Measurements from ENCODE around the gene OSBP. TPM values are rescaled to one million over a fixed set of nuclear protein-coding genes. Genes with fewer than 3 reads are reported as not detected.
"Not testable (repeated sequence)": the region's sequence is repeated elsewhere in the genome, so short reads cannot be mapped to it uniquely, and the experiment has no call there.

Gene OSBP, protein sequence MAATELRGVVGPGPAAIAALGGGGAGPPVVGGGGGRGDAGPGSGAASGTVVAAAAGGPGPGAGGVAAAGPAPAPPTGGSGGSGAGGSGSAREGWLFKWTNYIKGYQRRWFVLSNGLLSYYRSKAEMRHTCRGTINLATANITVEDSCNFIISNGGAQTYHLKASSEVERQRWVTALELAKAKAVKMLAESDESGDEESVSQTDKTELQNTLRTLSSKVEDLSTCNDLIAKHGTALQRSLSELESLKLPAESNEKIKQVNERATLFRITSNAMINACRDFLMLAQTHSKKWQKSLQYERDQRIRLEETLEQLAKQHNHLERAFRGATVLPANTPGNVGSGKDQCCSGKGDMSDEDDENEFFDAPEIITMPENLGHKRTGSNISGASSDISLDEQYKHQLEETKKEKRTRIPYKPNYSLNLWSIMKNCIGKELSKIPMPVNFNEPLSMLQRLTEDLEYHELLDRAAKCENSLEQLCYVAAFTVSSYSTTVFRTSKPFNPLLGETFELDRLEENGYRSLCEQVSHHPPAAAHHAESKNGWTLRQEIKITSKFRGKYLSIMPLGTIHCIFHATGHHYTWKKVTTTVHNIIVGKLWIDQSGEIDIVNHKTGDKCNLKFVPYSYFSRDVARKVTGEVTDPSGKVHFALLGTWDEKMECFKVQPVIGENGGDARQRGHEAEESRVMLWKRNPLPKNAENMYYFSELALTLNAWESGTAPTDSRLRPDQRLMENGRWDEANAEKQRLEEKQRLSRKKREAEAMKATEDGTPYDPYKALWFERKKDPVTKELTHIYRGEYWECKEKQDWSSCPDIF
- 10 to 100 TPM; 21.4 to 52.2 (median 33.2) TPM for total RNA-seq

DNA sequence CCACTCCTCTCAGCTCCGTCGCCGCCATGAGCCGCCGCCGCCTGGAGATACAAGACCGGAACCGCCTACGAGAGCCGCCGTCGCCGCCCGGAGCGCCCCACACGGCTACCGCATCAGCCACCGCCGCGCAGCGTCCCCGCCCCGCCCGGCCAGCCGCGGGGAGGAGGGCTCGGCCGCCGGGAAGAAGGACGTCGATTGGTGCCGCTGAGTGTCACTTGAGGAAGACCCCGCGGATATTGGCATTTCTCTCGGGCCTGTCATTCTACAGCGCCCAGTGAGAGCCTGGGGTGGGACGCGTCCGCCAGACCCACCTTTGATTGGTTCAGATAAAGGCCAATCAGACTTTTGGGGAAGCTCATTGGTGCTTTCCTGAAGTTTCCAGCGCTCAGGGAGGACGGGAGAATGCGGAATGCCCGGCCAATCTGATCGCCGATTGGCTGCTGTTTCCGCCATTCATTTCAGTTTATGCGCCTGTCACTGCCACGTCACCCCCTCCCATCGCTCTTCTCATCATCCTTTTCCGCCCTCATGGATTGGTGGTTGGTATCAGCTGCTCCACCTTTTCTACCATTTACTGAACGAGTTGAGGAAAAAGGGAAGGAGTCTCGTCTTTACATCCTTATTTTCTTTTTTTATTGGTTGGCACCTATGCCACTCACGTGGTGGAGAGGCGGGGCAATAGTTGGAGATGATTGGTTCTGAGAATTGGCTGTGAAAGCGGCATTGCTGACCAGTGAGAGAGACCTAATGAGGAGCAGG is at the start of gene OSBP:
TSS of gene OSBP (minus strand) at position 138 of the 759 bp plus-strand sequence. CDS start at position 28, 110 bp downstream.
- in situ Hi-C loops (cut with MboI; ENCODE audit: low pct_unique_long_range_greater_than_20kb in 2 of 9, low sequenced_read_pairs in 9 of 9, unreplicated experiment in 9 of 9) = no loop called here
- peak within 1 kb of the TSS; percentile 95 to 99 for H3K27ac ChIP-seq
- WGBS, 10 experiments = 0 to 2% (median 0%) methylated on average over 3 to 13 of the region's 55 CpGs; no CpG with 5 or more reads in 3 of the 10 experiments
- peak within 1 kb of the TSS; percentile 61 to 95 (median 81) for H3K4me3 ChIP-seq
- peak; percentile 80 to 89 (median 88) for ATAC-seq (replicated peaks in 6 of 8)
- H3K4me1 ChIP-seq (replicated peaks in 1 of 2) = peaks cover 15 to 35% of the 10 kb centered on the region in 2 donors

DNA sequence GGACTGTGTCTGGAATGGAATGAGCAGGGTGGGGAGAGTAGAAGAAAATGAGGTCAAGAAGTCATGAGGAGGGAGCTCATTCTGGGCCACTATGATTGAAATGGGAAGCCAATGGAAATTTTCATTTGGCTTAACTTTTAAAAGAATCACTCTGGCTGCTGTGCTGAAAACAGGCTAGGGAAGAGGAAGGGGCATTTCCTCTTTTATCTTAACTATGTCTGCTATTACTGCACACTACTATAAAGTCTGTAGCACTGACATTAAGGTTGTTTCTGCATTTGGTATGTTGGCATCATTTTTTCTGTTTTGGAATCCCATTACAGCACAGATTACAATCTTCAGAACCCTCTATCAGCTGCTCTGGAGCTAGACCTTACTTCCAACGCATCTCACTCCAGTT is 45.0 kb upstream of the OSBP start:
- Histone ChIP-seq H3K4me3 (no peak overlapping the region), H3K4me1 (replicated peaks in 1 of 2) (no peaks in the 10 kb centered on the region), H3K27ac (no peak overlapping the region)
- WGBS, 10 experiments = 86 to 100% (median 100%) methylated on average over 1 of the region's 1 CpG; no CpG with 5 or more reads in 4 of the 10 experiments
- in situ Hi-C loops (cut with MboI; ENCODE audit: low pct_unique_long_range_greater_than_20kb in 2 of 9, low sequenced_read_pairs in 9 of 9, unreplicated experiment in 9 of 9) = no loop called here
- peak in 2 of 8 experiments; percentile 28 to 42 for ATAC-seq (replicated peaks in 6 of 8)

DNA sequence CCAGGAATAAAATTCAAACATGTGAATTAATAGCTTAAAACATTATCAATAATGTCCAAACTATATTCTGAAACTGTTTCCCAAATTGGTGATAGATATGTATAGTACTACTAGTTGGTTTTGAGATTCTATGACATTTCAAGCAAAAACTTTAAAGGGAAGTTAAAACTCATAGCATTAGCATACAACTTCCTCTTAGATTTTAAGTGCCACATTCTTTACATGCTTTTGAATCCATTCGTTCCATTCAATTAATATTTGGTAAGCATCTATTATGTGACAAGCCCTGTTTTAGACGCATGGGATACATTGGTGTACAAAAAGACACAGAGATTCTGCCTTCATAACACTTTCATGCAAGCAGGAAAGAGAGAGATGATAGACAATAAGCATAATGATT is 44.4 kb upstream of the OSBP start:
- WGBS, 10 experiments = 63 to 100% (median 98%) methylated on average over 1 to 2 of the region's 2 CpGs; no CpG with 5 or more reads in 2 of the 10 experiments
- ATAC-seq (replicated peaks in 6 of 8) = no peak
- in situ Hi-C loops (cut with MboI; ENCODE audit: low pct_unique_long_range_greater_than_20kb in 2 of 9, low sequenced_read_pairs in 9 of 9, unreplicated experiment in 9 of 9) = no loop called here
- H3K4me3 ChIP-seq = no peak overlapping the region
- H3K4me1 ChIP-seq (replicated peaks in 1 of 2) = no peaks in the 10 kb centered on the region
- no peak overlapping the region for H3K27ac ChIP-seq

DNA sequence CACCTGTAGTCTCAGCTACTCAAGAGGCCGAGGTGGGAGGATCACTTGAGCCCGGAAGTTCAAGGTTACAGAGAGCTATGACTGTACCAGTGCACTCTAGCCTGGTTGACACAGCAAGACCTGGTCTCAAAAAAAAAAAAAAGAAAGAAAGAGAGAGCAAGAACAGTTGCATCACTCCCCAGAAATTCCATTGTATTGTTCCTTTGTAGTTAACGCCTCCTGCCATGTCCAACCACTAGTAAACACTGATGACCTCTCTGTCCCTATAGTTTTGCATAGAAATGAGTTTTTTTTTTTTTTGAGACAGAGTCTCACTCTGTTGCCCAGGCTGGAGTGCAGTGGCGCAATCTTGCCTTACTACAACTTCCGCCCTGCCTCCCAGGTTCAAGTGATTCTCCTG is 42.5 kb upstream of the OSBP start:
- no peak for ATAC-seq (replicated peaks in 6 of 8)
- H3K27ac ChIP-seq = no peak overlapping the region
- in situ Hi-C loops (cut with MboI; ENCODE audit: low pct_unique_long_range_greater_than_20kb in 2 of 9, low sequenced_read_pairs in 9 of 9, unreplicated experiment in 9 of 9) = no loop called here
- WGBS, 10 experiments = 94 to 100% (median 100%) methylated on average over 2 to 4 of the region's 5 CpGs; no CpG with 5 or more reads in 1 of the 10 experiments
- H3K4me3 ChIP-seq = no peak overlapping the region
- H3K4me1 ChIP-seq (replicated peaks in 1 of 2) = no peaks in the 10 kb centered on the region

DNA sequence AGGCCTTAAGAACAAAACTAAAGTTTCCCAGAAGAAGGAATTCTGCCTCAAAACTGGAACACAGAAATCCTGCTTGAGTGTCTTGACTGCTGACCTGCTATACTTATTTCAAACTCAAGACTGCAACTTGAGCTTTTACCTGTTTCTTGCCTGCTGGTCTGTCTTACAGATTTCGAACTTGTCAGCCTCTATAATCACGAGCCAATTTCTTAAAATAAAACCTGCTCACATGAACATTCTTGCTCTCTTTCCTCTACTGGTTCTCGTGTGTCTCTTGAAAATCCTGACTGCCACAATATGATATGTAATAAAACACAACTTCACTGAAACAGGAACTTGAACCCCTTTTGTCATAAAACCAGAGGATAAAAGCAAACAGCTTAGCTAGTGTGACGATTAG is 39.3 kb upstream of the OSBP start:
- ATAC-seq (replicated peaks in 6 of 8) = no peak
- 69 to 100% (median 90%) methylated on average over 1 to 4 of the region's 4 CpGs for WGBS, 10 experiments
- Histone ChIP-seq H3K4me3 (no peak overlapping the region), H3K27ac (no peak overlapping the region), H3K4me1 (replicated peaks in 1 of 2) (no peaks in the 10 kb centered on the region)
- in situ Hi-C loops (cut with MboI; ENCODE audit: low pct_unique_long_range_greater_than_20kb in 2 of 9, low sequenced_read_pairs in 9 of 9, unreplicated experiment in 9 of 9) = no loop called here

DNA sequence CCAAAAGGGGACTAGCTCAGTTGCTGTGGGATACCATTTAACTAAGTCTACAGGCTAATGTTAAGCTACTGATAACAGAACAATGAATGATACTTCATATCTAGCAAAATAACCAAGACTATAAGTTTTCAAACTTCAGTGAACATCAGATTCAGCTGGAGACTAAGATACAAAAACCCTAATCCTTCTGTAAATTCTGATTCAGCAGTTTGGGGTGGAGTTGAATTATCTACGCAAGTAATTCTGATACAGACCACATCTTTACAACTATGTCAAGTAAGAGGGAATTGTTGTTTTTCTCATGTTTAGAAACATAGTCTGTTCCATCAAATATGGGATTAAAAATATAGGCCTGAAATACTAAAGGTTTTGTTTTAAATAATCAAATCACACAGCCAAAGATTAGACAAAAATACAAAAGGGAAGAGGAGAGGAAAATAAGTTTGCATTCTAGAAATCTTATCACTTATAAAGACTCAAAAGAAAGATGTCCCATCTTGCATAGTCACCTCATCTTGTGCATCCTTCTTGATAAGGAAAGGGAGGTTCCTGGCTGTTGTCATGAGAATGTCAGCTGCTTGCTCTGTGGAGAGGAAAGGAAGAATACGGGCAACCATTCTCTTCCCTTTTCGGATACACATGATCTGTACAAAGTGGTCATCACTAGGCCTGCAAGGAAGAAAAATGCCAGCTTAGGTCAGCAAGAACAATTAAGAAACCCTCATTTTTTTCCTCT is 31.8 kb upstream of the OSBP start:
- H3K4me1 ChIP-seq (replicated peaks in 1 of 2) = no peaks in the 10 kb centered on the region
- H3K4me3 ChIP-seq = no peak overlapping the region
- in situ Hi-C loops (cut with MboI; ENCODE audit: low pct_unique_long_range_greater_than_20kb in 2 of 9, low sequenced_read_pairs in 9 of 9, unreplicated experiment in 9 of 9) = no loop called here
- no peak for ATAC-seq (replicated peaks in 6 of 8)
- 83 to 100% (median 98%) methylated on average over 1 to 3 of the region's 3 CpGs for WGBS, 10 experiments
- no peak overlapping the region for H3K27ac ChIP-seq

DNA sequence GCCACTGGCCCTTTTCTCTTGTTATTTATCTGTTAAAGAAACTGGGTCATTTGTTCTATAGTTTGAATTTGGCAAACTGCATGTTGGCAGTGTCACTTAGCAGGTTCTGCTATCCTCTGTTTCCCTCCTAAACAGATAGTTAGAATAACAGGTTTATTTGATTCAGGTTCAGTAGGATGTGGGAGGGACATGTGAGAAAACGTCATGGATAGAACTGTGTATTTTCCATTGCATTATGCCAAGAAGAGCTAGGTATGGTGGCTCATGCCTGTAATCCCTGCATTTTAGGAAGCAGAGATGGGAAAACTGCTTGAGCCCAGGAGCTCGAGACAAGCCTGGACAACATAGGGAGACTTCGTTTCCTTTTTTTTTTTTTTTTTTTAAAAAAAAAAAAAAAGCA is 29.0 kb upstream of the OSBP start:
- no peaks in the 10 kb centered on the region for H3K4me1 ChIP-seq (replicated peaks in 1 of 2)
- ATAC-seq (replicated peaks in 6 of 8) = no peak
- WGBS, 10 experiments = 50 to 100% (median 93%) methylated on average over 1 to 3 of the region's 3 CpGs; no CpG with 5 or more reads in 3 of the 10 experiments
- in situ Hi-C loops (cut with MboI; ENCODE audit: low pct_unique_long_range_greater_than_20kb in 2 of 9, low sequenced_read_pairs in 9 of 9, unreplicated experiment in 9 of 9) = no loop called here
- no peak overlapping the region for H3K27ac ChIP-seq
- no peak overlapping the region for H3K4me3 ChIP-seq

DNA sequence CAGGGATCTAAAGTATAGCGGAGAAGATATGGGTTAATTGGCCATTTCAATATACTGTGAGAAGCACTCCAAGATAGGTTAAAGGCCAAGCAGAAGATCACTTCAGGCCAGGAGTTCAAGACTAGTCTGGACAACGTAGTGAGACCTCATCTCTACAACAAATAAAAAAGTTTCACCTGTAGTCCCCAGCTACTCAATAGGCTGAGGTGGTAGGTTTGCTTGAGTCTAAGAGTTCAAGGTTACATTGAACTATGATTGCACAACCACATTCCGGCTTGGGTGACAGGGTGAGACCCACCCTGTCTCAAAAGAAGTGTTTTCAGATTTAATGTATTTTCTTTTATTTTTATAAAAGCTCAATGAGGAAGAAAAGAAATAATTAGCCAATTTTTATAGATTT is 27.8 kb upstream of the OSBP start:
- ATAC-seq (replicated peaks in 6 of 8) = no peak
- Histone ChIP-seq H3K27ac (no peak overlapping the region), H3K4me3 (no peak overlapping the region), H3K4me1 (replicated peaks in 1 of 2) (no peaks in the 10 kb centered on the region)
- WGBS, 10 experiments = 89 to 100% (median 96%) methylated on average over 1 to 3 of the region's 3 CpGs; no CpG with 5 or more reads in 3 of the 10 experiments
- in situ Hi-C loops (cut with MboI; ENCODE audit: low pct_unique_long_range_greater_than_20kb in 2 of 9, low sequenced_read_pairs in 9 of 9, unreplicated experiment in 9 of 9) = no loop called here

DNA sequence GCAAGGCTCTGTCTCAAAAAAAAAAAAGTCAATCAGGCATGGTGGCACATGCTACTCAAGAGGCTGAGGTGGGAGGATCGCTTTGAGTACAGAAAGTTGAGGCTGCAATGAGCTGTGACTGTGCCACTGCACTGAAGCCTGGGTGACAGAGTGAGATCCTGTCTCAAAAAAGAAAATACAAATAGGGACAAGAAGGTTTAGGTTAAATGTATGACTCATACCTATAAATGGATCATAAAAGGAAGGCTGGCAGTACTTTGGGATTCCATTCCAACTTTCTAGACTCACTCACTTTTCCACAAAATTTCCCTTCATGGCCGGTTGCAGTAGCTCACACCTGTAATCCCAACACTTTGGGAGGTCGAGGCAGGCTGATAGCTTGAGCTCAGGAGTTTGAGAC is 25.6 kb upstream of the OSBP start:
- 83 to 100% (median 98%) methylated on average over 1 to 3 of the region's 3 CpGs; no CpG with 5 or more reads in 4 of the 10 experiments for WGBS, 10 experiments
- H3K4me1 ChIP-seq (replicated peaks in 1 of 2) = no peaks in the 10 kb centered on the region
- no peak overlapping the region for H3K4me3 ChIP-seq
- H3K27ac ChIP-seq = no peak overlapping the region
- in situ Hi-C loops (cut with MboI; ENCODE audit: low pct_unique_long_range_greater_than_20kb in 2 of 9, low sequenced_read_pairs in 9 of 9, unreplicated experiment in 9 of 9) = no loop called here
- ATAC-seq (replicated peaks in 6 of 8) = no peak

DNA sequence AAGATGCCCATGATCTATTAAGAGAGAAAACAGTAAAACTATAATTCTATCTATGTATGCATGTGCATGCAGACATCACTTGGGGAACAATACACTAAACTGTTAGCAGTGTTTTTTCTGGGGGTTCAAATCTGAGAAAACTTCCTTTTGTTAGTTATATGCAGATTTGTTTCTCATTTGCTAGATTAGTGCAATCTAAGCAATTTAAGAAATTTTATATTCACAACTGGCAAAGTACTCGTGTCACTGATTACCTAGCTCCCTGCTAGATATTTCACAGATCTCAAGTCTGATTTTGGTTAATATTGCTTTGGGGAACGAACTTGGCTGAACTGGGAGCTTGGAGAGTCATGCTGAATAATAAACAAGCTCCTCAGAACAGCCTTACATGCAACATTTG is 14.9 kb upstream of the OSBP start:
- Histone ChIP-seq H3K27ac (no peak overlapping the region), H3K4me1 (replicated peaks in 1 of 2) (no peaks in the 10 kb centered on the region), H3K4me3 (no peak overlapping the region)
- in situ Hi-C loops (cut with MboI; ENCODE audit: low pct_unique_long_range_greater_than_20kb in 2 of 9, low sequenced_read_pairs in 9 of 9, unreplicated experiment in 9 of 9) = no loop called here
- ATAC-seq (replicated peaks in 6 of 8) = no peak
- WGBS, 10 experiments = 33 to 100% (median 60%) methylated on average over 1 to 2 of the region's 2 CpGs; no CpG with 5 or more reads in 1 of the 10 experiments

DNA sequence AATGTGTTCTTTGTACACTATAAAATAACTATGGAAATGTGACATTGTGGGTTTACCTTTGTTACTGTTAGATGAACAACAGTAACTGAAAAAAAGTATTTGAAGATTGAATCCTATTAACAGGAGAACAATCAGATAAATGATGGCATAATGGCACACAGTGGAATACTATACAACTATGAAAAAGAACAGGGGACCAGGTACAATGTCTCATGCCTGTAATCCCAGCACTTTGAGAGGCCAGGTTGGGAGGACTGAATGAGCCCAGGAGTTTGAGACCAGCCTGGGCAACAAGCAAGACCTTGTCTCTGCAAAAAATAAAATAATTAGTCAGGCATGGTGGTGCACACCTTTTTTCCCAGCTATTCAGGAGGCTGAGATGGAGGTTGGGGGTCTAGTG is 14.4 kb upstream of the OSBP start:
- no peak for ATAC-seq (replicated peaks in 6 of 8)
- H3K4me3 ChIP-seq = no peak overlapping the region
- no peaks in the 10 kb centered on the region for H3K4me1 ChIP-seq (replicated peaks in 1 of 2)
- no peak overlapping the region for H3K27ac ChIP-seq
- in situ Hi-C loops (cut with MboI; ENCODE audit: low pct_unique_long_range_greater_than_20kb in 2 of 9, low sequenced_read_pairs in 9 of 9, unreplicated experiment in 9 of 9) = no loop called here

DNA sequence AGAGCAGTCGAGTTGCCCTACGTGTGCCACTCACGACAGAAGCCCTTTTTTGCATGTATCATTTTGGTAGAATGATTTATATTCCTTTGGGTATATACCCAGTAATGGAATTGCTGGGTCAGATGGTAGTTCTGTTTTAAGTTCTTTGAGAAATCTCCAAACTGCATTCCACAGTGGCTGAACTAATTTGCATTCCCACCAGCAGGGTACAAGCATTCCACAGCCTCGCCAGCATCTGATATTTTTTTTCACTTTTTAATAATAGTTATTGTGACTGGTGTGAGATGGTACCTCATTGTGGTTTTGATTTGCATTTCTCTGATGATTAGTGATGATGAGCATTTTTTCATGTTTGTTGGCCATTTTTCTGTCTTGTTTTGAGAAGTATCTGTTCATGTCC is 11.4 kb upstream of the OSBP start:
- H3K4me1 ChIP-seq (replicated peaks in 1 of 2); ATAC-seq (replicated peaks in 6 of 8); in situ Hi-C loops (cut with MboI; ENCODE audit: low pct_unique_long_range_greater_than_20kb in 2 of 9, low sequenced_read_pairs in 9 of 9, unreplicated experiment in 9 of 9); H3K4me3 ChIP-seq; H3K27ac ChIP-seq: not testable (repeated sequence)
- 0 to 100% (median 86%) methylated on average over 1 to 4 of the region's 4 CpGs; no CpG with 5 or more reads in 5 of the 10 experiments for WGBS, 10 experiments

Measured in motor neuron (in vitro differentiated cells).